Measurements from ENCODE around the gene NOLC1.

DNA sequence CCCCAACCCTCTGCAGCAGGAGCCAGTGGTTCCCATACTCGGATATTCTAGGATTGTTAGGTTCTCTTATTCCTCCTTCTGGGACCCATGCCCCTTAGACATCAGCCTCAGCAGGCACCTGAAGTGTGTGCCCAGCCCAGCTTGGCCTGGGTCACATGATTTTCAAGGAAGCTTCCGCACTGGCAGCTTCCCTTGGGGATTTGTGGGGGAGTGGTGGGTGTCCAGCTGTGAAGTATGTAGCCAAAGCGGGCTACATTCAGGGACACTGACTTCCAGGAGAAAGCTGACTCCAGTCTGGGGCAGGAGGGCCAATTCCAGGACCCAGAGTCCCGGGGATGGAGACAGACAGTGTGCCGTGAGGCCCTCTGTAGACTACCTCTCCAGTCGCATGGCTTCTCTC is 33.3 kb upstream of the NOLC1 start:
- TF ChIP-seq CTCF (IDR thresholded peaks at IDR 0.05; ENCODE audit: low read length) (no peak), EZH2 (IDR thresholded peaks at IDR 0.05; ENCODE audit: borderline replicate concordance, low read length) (no peak)

Data from OCI-LY1 (cell line).